Astrocyte (in vitro differentiated cells and primary cell): Measurements from ENCODE around the gene ST8SIA6. TPM values are rescaled to one million over a fixed set of nuclear protein-coding genes. Genes with fewer than 3 reads are reported as not detected.

ENCODE experiments used
- DNase-seq: peaks from one replicate; pipeline ENCODE4 v3.0.0-alpha.2; 2010; ENCODE audit warnings: low read depth
- FAIRE-seq: peaks from 2 replicates; lab custom pipeline; 2011; peaks lifted over from hg19 to GRCh38; lab: Jason Lieb, UNC
- H2AFZ ChIP-seq: 2 replicates; pipeline ENCODE4 v1.6.0; 2012; ENCODE audit warnings: low read depth, low read length, inconsistent platforms
- H3K27ac ChIP-seq: 2 replicates; pipeline ENCODE4 v1.5.1; 2011; ENCODE audit warnings: low read depth, low read length, inconsistent platforms
- H3K27me3 ChIP-seq: 2 replicates; pipeline ENCODE4 v1.6.0; 2011; ENCODE audit warnings: low read length, inconsistent platforms; ENCODE audit not compliant: insufficient read depth
- H3K36me3 ChIP-seq: 2 replicates; pipeline ENCODE4 v1.5.1; 2011; ENCODE audit warnings: low read length, inconsistent platforms; ENCODE audit not compliant: insufficient read depth
- H3K4me1 ChIP-seq: 2 replicates; pipeline ENCODE4 v1.5.1; 2011; ENCODE audit warnings: low read length, inconsistent platforms; ENCODE audit not compliant: insufficient read depth
- H3K4me2 ChIP-seq: 2 replicates; pipeline ENCODE4 v1.6.0; 2012; ENCODE audit warnings: low read length, inconsistent platforms
- H3K4me3 ChIP-seq: 2 replicates; pipeline ENCODE4 v1.5.1; 2011; ENCODE audit warnings: low read depth, mild to moderate bottlenecking, low read length, inconsistent platforms; ENCODE audit not compliant: insufficient read depth
- H3K79me2 ChIP-seq: 2 replicates; pipeline ENCODE4 v1.6.0; 2012; ENCODE audit warnings: mild to moderate bottlenecking, low read length, inconsistent platforms; ENCODE audit not compliant: insufficient read depth
- H3K9ac ChIP-seq: 2 replicates; pipeline ENCODE4 v1.6.0; 2012; ENCODE audit warnings: mild to moderate bottlenecking, low read length, inconsistent platforms
- H3K9me3 ChIP-seq: 2 replicates; pipeline ENCODE4 v1.5.1; 2012; ENCODE audit warnings: low read depth, mild to moderate bottlenecking, low read length, inconsistent platforms; ENCODE audit not compliant: insufficient read depth
- H4K20me1 ChIP-seq: 2 replicates; pipeline ENCODE4 v1.6.0; 2012; ENCODE audit warnings: low read length, inconsistent platforms; ENCODE audit not compliant: insufficient read depth
- H3K27ac Mint-ChIP-seq: one replicate; pipeline ENCODE4 v1.8.0; 2021; ENCODE audit warnings: mild to moderate bottlenecking, mixed read lengths; ENCODE audit not compliant: unreplicated experiment
- H3K27me3 Mint-ChIP-seq: one replicate; pipeline ENCODE4 v1.8.0; 2021; ENCODE audit warnings: low read depth, mixed read lengths; ENCODE audit not compliant: unreplicated experiment
- H3K36me3 Mint-ChIP-seq: one replicate; pipeline ENCODE4 v1.8.0; 2021; ENCODE audit warnings: low read depth, mixed read lengths; ENCODE audit not compliant: unreplicated experiment
- H3K4me1 Mint-ChIP-seq: one replicate; pipeline ENCODE4 v1.8.0; 2021; ENCODE audit warnings: low read depth, mixed read lengths; ENCODE audit not compliant: unreplicated experiment
- H3K4me3 Mint-ChIP-seq: one replicate; pipeline ENCODE4 v1.8.0; 2021; ENCODE audit warnings: mild to moderate bottlenecking, moderate library complexity, mixed read lengths; ENCODE audit not compliant: unreplicated experiment
- H3K9me3 Mint-ChIP-seq: one replicate; pipeline ENCODE4 v1.8.0; 2021; ENCODE audit warnings: mild to moderate bottlenecking, mixed read lengths; ENCODE audit not compliant: unreplicated experiment
- EZH2 ChIP-seq: IDR thresholded peaks from 2 replicates; pipeline ENCODE4 v1.6.1; 2012; ENCODE audit warnings: mild to moderate bottlenecking, low read length, inconsistent platforms; ENCODE audit not compliant: insufficient read depth
- total RNA-seq: library from RNA; stranded (reverse); gene quantifications from 2 replicates; pipeline ENCODE4 v1.2.1, GENCODE V29; 2021
- TF ChIP-seq, protein P1 (sequence below): IDR thresholded peaks from 2 replicates; pipeline ENCODE4 v1.5.1; 2011; ENCODE audit warnings: low read depth, mild to moderate bottlenecking, inconsistent platforms, low read length, moderate library complexity; ENCODE audit not compliant: insufficient read depth

The ST8SIA6 gene
- total RNA-seq, 1 donor from 2014 or later, result not detected

DNA sequence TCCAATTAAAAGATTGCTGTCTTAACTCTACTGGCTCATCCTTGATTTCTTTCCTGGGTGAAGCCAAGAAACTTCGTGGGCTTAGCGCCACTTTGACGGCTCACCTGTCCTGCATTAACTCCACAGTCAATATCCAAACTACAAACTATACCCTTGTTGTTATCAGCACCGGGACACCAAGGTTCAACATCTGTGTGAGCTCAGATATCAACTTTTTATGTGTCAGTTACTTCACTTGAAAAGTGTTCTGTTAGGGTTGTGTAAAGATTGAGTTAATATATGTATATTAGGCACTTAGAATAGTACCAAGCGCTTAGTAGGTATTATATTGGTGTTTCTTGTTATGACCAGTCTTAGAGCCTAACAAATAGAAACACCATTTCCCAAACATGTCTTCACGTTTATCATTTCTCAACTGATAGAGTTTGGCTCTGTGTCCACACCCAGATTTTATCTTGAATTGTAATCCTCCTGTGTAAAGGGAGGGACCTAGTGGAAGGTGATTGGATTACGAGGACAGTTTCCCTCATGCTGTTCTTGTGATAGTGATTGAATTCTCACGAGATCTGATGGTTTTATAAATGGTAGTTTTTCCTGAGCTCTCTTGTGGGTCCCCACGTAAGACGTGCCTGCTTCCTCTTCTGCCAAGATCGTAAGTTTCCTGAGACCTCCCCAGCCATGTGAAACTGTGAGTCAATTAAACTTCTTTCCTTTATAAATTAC lies 19.0 kb upstream of the ST8SIA6 start:
- H3K4me3 Mint-ChIP-seq, result no peak overlapping the region
- no peak overlapping the region for H3K27ac Mint-ChIP-seq
- H3K9me3 Mint-ChIP-seq, result no peaks in the 10 kb centered on the region
- H3K4me2 ChIP-seq, result no peak overlapping the region
- no peaks in the 10 kb centered on the region for H3K36me3 ChIP-seq
- no peak overlapping the region for H3K4me3 ChIP-seq
- no peaks in the 10 kb centered on the region for H3K79me2 ChIP-seq
- H3K9ac ChIP-seq, result no peak overlapping the region
- H4K20me1 ChIP-seq, result no peaks in the 10 kb centered on the region
- H2AFZ ChIP-seq, result no peak overlapping the region
- no peaks in the 10 kb centered on the region for H3K4me1 Mint-ChIP-seq
- no peaks in the 10 kb centered on the region for H3K27me3 ChIP-seq
- FAIRE-seq (no peak), DNase-seq (no peak)
- no peak for TF ChIP-seq EZH2
- TF ChIP-seq, protein P1, sequence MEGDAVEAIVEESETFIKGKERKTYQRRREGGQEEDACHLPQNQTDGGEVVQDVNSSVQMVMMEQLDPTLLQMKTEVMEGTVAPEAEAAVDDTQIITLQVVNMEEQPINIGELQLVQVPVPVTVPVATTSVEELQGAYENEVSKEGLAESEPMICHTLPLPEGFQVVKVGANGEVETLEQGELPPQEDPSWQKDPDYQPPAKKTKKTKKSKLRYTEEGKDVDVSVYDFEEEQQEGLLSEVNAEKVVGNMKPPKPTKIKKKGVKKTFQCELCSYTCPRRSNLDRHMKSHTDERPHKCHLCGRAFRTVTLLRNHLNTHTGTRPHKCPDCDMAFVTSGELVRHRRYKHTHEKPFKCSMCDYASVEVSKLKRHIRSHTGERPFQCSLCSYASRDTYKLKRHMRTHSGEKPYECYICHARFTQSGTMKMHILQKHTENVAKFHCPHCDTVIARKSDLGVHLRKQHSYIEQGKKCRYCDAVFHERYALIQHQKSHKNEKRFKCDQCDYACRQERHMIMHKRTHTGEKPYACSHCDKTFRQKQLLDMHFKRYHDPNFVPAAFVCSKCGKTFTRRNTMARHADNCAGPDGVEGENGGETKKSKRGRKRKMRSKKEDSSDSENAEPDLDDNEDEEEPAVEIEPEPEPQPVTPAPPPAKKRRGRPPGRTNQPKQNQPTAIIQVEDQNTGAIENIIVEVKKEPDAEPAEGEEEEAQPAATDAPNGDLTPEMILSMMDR, result no peak
- H3K27ac ChIP-seq, result no peak overlapping the region
- H3K36me3 Mint-ChIP-seq, result no peaks in the 10 kb centered on the region
- peaks cover 5% of the 10 kb centered on the region for H3K27me3 Mint-ChIP-seq
- H3K9me3 ChIP-seq, result no peaks in the 10 kb centered on the region
- no peaks in the 10 kb centered on the region for H3K4me1 ChIP-seq

DNA sequence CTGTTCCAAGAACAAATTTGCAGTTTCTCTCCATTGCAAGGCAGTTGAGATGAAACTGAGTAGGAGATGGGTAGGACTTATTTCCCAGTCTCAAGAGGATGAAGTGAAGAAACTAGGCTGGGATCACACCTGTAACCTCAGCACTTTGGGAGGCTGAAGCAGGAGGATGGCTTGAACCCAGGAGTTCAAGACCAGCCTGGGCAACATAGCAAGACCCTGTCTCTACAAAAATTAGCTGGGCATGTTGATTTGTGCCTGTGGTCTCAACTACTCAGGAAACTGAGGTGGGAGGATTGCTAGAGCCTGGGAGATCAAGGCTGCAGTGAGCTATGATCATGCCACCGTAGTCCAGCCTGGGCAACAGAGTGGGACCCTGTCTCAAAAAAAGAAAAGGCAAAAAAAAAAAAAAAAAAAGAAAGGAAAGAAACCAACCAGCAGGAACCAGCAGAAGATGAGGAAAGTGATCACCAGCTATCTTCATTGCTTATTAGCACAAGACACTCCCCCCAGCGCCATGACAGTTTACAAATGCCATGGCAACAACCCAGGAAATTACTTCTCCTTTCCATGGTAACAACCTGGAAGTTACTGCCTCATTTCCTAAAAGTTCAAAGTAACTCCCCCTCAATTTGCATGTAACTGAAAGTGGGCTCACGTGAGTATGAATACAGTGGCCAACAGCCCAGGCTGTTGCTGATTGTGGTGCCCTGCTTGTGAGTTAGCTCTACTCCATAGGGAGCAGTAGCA lies 18.3 kb upstream of the ST8SIA6 start:
- Mint-ChIP-seq H3K4me1 (no peaks in the 10 kb centered on the region), H3K27me3 (peaks cover 4% of the 10 kb centered on the region), H3K27ac (no peak overlapping the region), H3K4me3 (no peak overlapping the region), H3K36me3 (no peaks in the 10 kb centered on the region), H3K9me3 (no peaks in the 10 kb centered on the region)
- no peak overlapping the region for H3K4me3 ChIP-seq
- H3K27ac ChIP-seq, result no peak overlapping the region
- DNase-seq (no peak), FAIRE-seq (no peak)
- no peaks in the 10 kb centered on the region for H3K4me1 ChIP-seq
- no peak overlapping the region for H3K4me2 ChIP-seq
- H2AFZ ChIP-seq, result no peak overlapping the region
- no peaks in the 10 kb centered on the region for H3K79me2 ChIP-seq
- H3K36me3 ChIP-seq, result no peaks in the 10 kb centered on the region
- H3K27me3 ChIP-seq, result no peaks in the 10 kb centered on the region
- TF ChIP-seq, protein P1, result no peak
- TF ChIP-seq EZH2, result no peak
- no peaks in the 10 kb centered on the region for H4K20me1 ChIP-seq
- H3K9me3 ChIP-seq, result no peaks in the 10 kb centered on the region
- H3K9ac ChIP-seq, result no peak overlapping the region

- no peak overlapping the region for H3K9ac ChIP-seq
- H3K27ac ChIP-seq, result no peak overlapping the region
- DNase-seq (no peak), FAIRE-seq (no peak)
- no peaks in the 10 kb centered on the region for H4K20me1 ChIP-seq
- no peaks in the 10 kb centered on the region for H3K9me3 ChIP-seq
- TF ChIP-seq EZH2, result no peak
- no peaks in the 10 kb centered on the region for H3K27me3 ChIP-seq
- Mint-ChIP-seq H3K27ac (no peak overlapping the region), H3K9me3 (no peaks in the 10 kb centered on the region), H3K27me3 (peaks cover 7% of the 10 kb centered on the region), H3K4me1 (peaks cover 2% of the 10 kb centered on the region), H3K36me3 (no peaks in the 10 kb centered on the region), H3K4me3 (no peak overlapping the region)
- H3K36me3 ChIP-seq, result no peaks in the 10 kb centered on the region
- no peaks in the 10 kb centered on the region for H3K4me1 ChIP-seq
- no peaks in the 10 kb centered on the region for H3K79me2 ChIP-seq
- H2AFZ ChIP-seq, result no peak overlapping the region
- no peak overlapping the region for H3K4me2 ChIP-seq
- H3K4me3 ChIP-seq, result no peak overlapping the region
These were observed 15.9 kb upstream of the ST8SIA6 start for GRCh38 chr10:17470246-17470645.
